Peyer's patch (tissue), 4 donors: ENCODE data around the gene ABHD12B. TPM values are rescaled to one million over a fixed set of nuclear protein-coding genes. Genes with fewer than 3 reads are reported as not detected.

Experiments used
- DNase-seq, 3 donors: peaks; one replicate each; pipeline ENCODE4 v3.0.0-alpha.2; 2017 to 2019
- H3K27ac ChIP-seq, 4 donors: fragments of 200-600 bp; sonication (generic); one replicate each; pipeline ENCODE4 v1.5.1; 2016 to 2019
- H3K27me3 ChIP-seq, 2 donors: fragments of 200-600 bp; sonication (generic); one replicate each; pipeline ENCODE4 v1.5.1; 2019
- H3K36me3 ChIP-seq, 3 donors: fragments of 200-600 bp; sonication (generic); one replicate each; pipeline ENCODE4 v1.5.1; 2016 to 2019
- H3K4me1 ChIP-seq, 4 donors: fragments of 200-600 bp; sonication (generic); one replicate each; pipeline ENCODE4 v1.5.1; 2016 to 2019
- H3K4me3 ChIP-seq, 4 donors: fragments of 200-600 bp; sonication (generic); 1 replicate in 3 of 4; 2 replicates in 1 of 4; pipeline ENCODE4 v1.5.1; 2016 to 2019; ENCODE audit warnings: mild to moderate bottlenecking in 1 of 4
- H3K9me3 ChIP-seq, 4 donors: fragments of 200-600 bp; sonication (generic); one replicate each; pipeline ENCODE4 v1.5.1; 2016 to 2019; ENCODE audit warnings: mild to moderate bottlenecking in 1 of 4
- CTCF ChIP-seq, 6 experiments: fragments of 450-650 bp in 4 of 6; fragments of 200-600 bp in 2 of 6; sonication (generic) in 1 of 6; IDR thresholded peaks; one replicate each; pipeline ENCODE4 v1.5.1; 2017 to 2019; ENCODE audit warnings: antibody characterized with exemption in 6 of 6, mild to moderate bottlenecking in 3 of 6, moderate library complexity in 1 of 6
- POLR2A ChIP-seq, 2 donors: fragments of 450-650 bp; IDR thresholded peaks; one replicate each; pipeline ENCODE4 v1.5.1; 2017; ENCODE audit warnings: antibody characterized with exemption in 2 of 2, mild to moderate bottlenecking in 2 of 2, moderate library complexity in 2 of 2
- small RNA-seq, 2 donors: library from RNA; depleted of rRNA; stranded (forward); fragments of <200 nt; gene quantifications; one replicate each; pipeline ENCODE3, GENCODE V24; 2016
- total RNA-seq, 4 donors: library from RNA; depleted of rRNA; stranded (reverse); fragments of >200 nt; gene quantifications; one replicate each; pipeline ENCODE4 v1.1.0, GENCODE V29; 2016

The ABHD12B gene
- total RNA-seq, 4 donors from 2014 or later: not detected

GRCh38 chr14:50946234-50946935, 74.5 kb downstream of the ABHD12B start:
- Histone ChIP-seq H3K27ac (no peak overlapping the region), H3K36me3 (no peaks in the 10 kb centered on the region), H3K4me1 (peaks cover 0 to 13% (median 4%) of the 10 kb centered on the region in 4 donors), H3K9me3 (no peaks in the 10 kb centered on the region), H3K4me3 (no peak overlapping the region), H3K27me3 (no peaks in the 10 kb centered on the region)
- no peak for DNase-seq
- no peak for TF ChIP-seq POLR2A (IDR thresholded peaks at IDR 0.05)
- no peak for TF ChIP-seq CTCF (IDR thresholded peaks at IDR 0.05)

- Histone ChIP-seq H3K9me3 (no peaks in the 10 kb centered on the region), H3K4me3 (no peak overlapping the region), H3K36me3 (no peaks in the 10 kb centered on the region), H3K27me3 (no peaks in the 10 kb centered on the region), H3K27ac (no peak overlapping the region), H3K4me1 (peaks cover 0 to 13% (median 4%) of the 10 kb centered on the region in 4 donors)
- no peak for TF ChIP-seq CTCF (IDR thresholded peaks at IDR 0.05)
- TF ChIP-seq POLR2A (IDR thresholded peaks at IDR 0.05): no peak
- DNase-seq: no peak
These were observed 75.6 kb downstream of the ABHD12B start for GRCh38 chr14:50947446-50947845.

- Histone ChIP-seq H3K27me3 (no peaks in the 10 kb centered on the region), H3K9me3 (no peaks in the 10 kb centered on the region), H3K4me1 (peaks cover 0 to 13% (median 4%) of the 10 kb centered on the region in 4 donors), H3K27ac (no peak overlapping the region), H3K4me3 (no peak overlapping the region), H3K36me3 (no peaks in the 10 kb centered on the region)
- TF ChIP-seq CTCF (IDR thresholded peaks at IDR 0.05): no peak
- TF ChIP-seq POLR2A (IDR thresholded peaks at IDR 0.05): no peak
- DNase-seq: no peak
These were observed 76.4 kb downstream of the ABHD12B start for GRCh38 chr14:50948205-50948604.

GRCh38 chr14:50951032-50951431, 79.2 kb downstream of the ABHD12B start:
- Histone ChIP-seq H3K9me3 (no peaks in the 10 kb centered on the region), H3K36me3 (no peaks in the 10 kb centered on the region), H3K27me3 (no peaks in the 10 kb centered on the region), H3K4me3 (no peak overlapping the region), H3K27ac (no peak overlapping the region), H3K4me1 (no peaks in the 10 kb centered on the region)
- TF ChIP-seq CTCF (IDR thresholded peaks at IDR 0.05): no peak
- TF ChIP-seq POLR2A (IDR thresholded peaks at IDR 0.05): no peak
- DNase-seq: no peak

- TF ChIP-seq CTCF (IDR thresholded peaks at IDR 0.05) (no peak), POLR2A (IDR thresholded peaks at IDR 0.05) (no peak)
- H3K27ac ChIP-seq: no peak overlapping the region
These were observed 81.6 kb downstream of the ABHD12B start for GRCh38 chr14:50953502-50953901.

More at GRCh38 chr14:50953502-50953901, 81.6 kb downstream of the ABHD12B start:
- H3K4me3 ChIP-seq: no peak overlapping the region
- DNase-seq: no peak
- no peaks in the 10 kb centered on the region for H3K9me3 ChIP-seq
- H3K36me3 ChIP-seq: no peaks in the 10 kb centered on the region
- H3K27me3 ChIP-seq: no peaks in the 10 kb centered on the region
- H3K4me1 ChIP-seq: no peaks in the 10 kb centered on the region

Small RNAs within 50 kb of the gene (small RNA-seq; reads per million reads assigned to genes)
- gene RF00593: 0 reads per million in 2 donors

Other genes with a start within 250 kb of the ABHD12B start
- 10 to 100 TPM; 16.6 to 23.9 (median 17.8) TPM for gene SAV1, start 203.7 kb upstream of the ABHD12B start, total RNA-seq
- 100 to 1,000 TPM in 1 of 4 donors, 10 to 100 TPM in 3; 13.8 to 151 (median 21.5) TPM for gene NIN, start 40.9 kb upstream of the ABHD12B start, total RNA-seq
- gene PYGL, start 72.4 kb downstream of the ABHD12B start, total RNA-seq: 10 to 100 TPM in 1 of 4 donors, 1 to 10 TPM in 3; 1.8 to 42.1 (median 4.1) TPM
- 1 to 10 TPM in 2 of 4 donors, under 1 TPM in 2; 0.35 to 5.0 (median 2.2) TPM for gene TRIM9, start 223.1 kb downstream of the ABHD12B start, total RNA-seq